ENCODE results near the gene ECI2.
"Not testable (repeated sequence)": the region's sequence is repeated elsewhere in the genome, so short reads cannot be mapped to it uniquely, and the experiment has no call there.

The ECI2 gene

DNA sequence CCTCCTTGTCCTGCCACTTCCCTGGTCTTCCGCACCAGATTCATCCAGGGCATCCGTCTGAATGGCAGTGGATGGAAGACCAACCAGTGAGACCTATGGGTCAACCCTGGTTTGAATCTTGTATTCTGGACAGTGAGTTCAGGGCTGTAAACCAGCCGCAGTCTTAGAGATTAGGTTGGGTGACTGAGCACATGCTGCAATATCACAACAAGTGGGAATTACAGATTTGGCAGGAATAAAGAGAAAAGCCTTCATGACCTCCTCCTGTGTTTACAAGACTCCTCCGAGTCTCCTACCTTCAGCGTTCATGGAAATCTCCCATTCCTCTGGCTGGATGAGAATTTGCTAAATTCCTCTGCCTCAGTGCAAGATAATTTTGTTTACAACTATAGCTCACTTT is 9.9 kb downstream of the ECI2 start:
- H3K36me3 ChIP-seq (ENCODE audit: control insufficient read depth, insufficient read depth, low read length): peaks cover 88% of the 10 kb centered on the region
- no peak overlapping the region for H3K27ac ChIP-seq (ENCODE audit: low read depth, low read length)
- no peaks in the 10 kb centered on the region for H3K4me1 ChIP-seq (ENCODE audit: control insufficient read depth, insufficient read depth, low read length)
- no peak overlapping the region for H3K4me3 ChIP-seq (ENCODE audit: low read depth, low read length)
- no peak overlapping the region for H3K9ac ChIP-seq (ENCODE audit: low read depth, low read length)
- peaks cover 3% of the 10 kb centered on the region; the same call in 1 of the 2 replicates for H3K9me3 ChIP-seq (ENCODE audit: control insufficient read depth, insufficient read depth, low read length)
- no peaks in the 10 kb centered on the region for H3K27me3 ChIP-seq (ENCODE audit: control insufficient read depth, insufficient read depth, low read length)

GRCh38 chr6:4124351-4124750 is 11.0 kb downstream of the ECI2 start:
- H3K9ac ChIP-seq (ENCODE audit: low read depth, low read length): no peak overlapping the region
- H3K9me3 ChIP-seq (ENCODE audit: control insufficient read depth, insufficient read depth, low read length): peaks cover 3% of the 10 kb centered on the region; the same call in 1 of the 2 replicates
- peaks cover 83% of the 10 kb centered on the region for H3K36me3 ChIP-seq (ENCODE audit: control insufficient read depth, insufficient read depth, low read length)
- H3K27me3 ChIP-seq (ENCODE audit: control insufficient read depth, insufficient read depth, low read length): no peaks in the 10 kb centered on the region
- no peaks in the 10 kb centered on the region for H3K4me1 ChIP-seq (ENCODE audit: control insufficient read depth, insufficient read depth, low read length)
- H3K4me3 ChIP-seq (ENCODE audit: low read depth, low read length): no peak overlapping the region
- H3K27ac ChIP-seq (ENCODE audit: low read depth, low read length): no peak overlapping the region

DNA sequence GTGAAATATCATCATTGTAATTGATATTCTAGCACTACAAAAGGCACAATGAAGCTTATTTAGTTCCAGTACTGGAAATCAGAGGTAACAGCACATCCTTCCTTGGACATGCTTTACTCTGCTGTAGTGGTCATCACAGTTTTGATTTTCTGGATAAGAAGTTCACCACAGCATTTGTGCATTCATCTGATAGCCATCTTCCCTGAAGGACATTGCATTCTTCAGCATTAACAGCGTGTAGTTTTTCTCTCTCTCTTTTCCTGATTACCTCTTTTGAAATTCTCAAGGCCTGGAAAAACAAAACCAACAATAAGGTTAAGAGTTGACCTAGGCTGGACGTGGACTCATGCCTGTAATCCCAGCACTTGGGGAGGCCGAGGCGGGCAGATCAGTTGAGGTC is 19.6 kb downstream of the ECI2 start:
- no peaks in the 10 kb centered on the region for H3K27me3 ChIP-seq (ENCODE audit: control insufficient read depth, insufficient read depth, low read length)
- H3K4me1 ChIP-seq (ENCODE audit: control insufficient read depth, insufficient read depth, low read length): no peaks in the 10 kb centered on the region
- no peak overlapping the region for H3K4me3 ChIP-seq (ENCODE audit: low read depth, low read length)
- H3K9me3 ChIP-seq (ENCODE audit: control insufficient read depth, insufficient read depth, low read length): no peaks in the 10 kb centered on the region
- H3K27ac ChIP-seq (ENCODE audit: low read depth, low read length): no peak overlapping the region
- H3K9ac ChIP-seq (ENCODE audit: low read depth, low read length): no peak overlapping the region
- peaks cover 46% of the 10 kb centered on the region for H3K36me3 ChIP-seq (ENCODE audit: control insufficient read depth, insufficient read depth, low read length)

DNA sequence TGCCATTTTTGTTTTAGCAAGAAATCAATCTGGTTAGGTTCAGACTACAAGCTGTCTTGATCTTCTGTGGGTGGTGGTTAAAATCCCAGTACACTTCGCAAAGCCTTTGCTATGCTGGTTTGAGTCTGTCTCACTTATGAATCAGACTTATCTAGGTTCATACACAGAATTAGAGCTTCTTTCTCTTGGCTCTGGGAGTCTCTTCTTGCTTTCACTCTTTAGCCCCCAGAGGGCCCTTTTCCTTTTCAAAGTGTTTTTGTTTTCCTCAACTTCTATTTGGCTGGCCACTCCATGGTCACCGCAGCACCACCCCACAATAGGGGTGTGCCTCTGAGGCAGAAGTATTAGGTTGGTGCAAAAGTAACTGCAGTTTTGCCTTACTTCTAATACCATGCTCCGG is 21.3 kb downstream of the ECI2 start:
- H3K9me3 ChIP-seq (ENCODE audit: control insufficient read depth, insufficient read depth, low read length): no peaks in the 10 kb centered on the region
- H3K9ac ChIP-seq (ENCODE audit: low read depth, low read length): no peak overlapping the region
- H3K4me3 ChIP-seq (ENCODE audit: low read depth, low read length): no peak overlapping the region
- no peaks in the 10 kb centered on the region for H3K4me1 ChIP-seq (ENCODE audit: control insufficient read depth, insufficient read depth, low read length)
- no peaks in the 10 kb centered on the region for H3K27me3 ChIP-seq (ENCODE audit: control insufficient read depth, insufficient read depth, low read length)
- H3K27ac ChIP-seq (ENCODE audit: low read depth, low read length): no peak overlapping the region
- peaks cover 36% of the 10 kb centered on the region for H3K36me3 ChIP-seq (ENCODE audit: control insufficient read depth, insufficient read depth, low read length)

DNA sequence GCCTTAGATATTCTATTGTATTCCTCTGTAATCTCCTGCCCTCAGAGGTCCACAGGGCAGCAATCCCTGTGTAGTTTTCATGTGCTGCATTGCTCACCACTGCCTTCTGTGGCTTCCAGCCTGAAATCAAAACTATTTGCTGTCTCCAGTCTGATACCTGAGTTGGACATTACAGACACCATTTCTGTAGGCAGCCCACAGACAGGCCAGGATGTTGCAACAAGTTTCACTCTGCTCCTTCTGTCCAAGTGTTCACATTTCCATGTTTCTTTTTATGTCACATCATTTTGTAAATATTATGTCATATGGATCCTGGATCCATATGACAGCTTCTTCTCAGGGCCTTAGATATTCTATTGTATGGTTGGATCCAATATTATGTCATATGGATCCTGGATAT is 21.7 kb downstream of the ECI2 start:
- Histone ChIP-seq H3K9me3 (ENCODE audit: control insufficient read depth, insufficient read depth, low read length) (no peaks in the 10 kb centered on the region), H3K4me1 (ENCODE audit: control insufficient read depth, insufficient read depth, low read length) (no peaks in the 10 kb centered on the region), H3K27me3 (ENCODE audit: control insufficient read depth, insufficient read depth, low read length) (no peaks in the 10 kb centered on the region), H3K9ac (ENCODE audit: low read depth, low read length) (no peak overlapping the region), H3K36me3 (ENCODE audit: control insufficient read depth, insufficient read depth, low read length) (peaks cover 31% of the 10 kb centered on the region), H3K4me3 (ENCODE audit: low read depth, low read length) (no peak overlapping the region), H3K27ac (ENCODE audit: low read depth, low read length) (no peak overlapping the region)

DNA sequence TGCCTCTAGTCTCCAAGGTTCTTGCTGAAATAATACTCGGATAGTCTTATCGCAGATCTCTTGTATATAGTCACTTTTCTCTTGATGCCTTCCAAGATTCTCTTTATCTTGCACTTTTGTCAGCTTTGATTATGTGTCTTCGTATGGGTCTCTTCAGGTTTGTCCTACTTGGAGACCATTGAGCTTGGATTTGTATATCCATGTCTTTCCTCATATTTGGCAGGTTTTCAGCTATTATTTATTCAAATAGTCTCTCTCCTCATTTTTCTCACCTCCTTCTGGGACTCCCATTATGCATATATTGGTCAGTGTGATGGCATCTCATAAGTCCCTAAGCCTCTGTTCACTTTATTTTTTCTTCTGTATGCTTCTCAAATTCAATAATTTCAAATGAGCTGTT is 23.0 kb downstream of the ECI2 start:
- Histone ChIP-seq H3K9me3 (ENCODE audit: control insufficient read depth, insufficient read depth, low read length) (no peaks in the 10 kb centered on the region), H3K27me3 (ENCODE audit: control insufficient read depth, insufficient read depth, low read length) (no peaks in the 10 kb centered on the region), H3K27ac (ENCODE audit: low read depth, low read length) (no peak overlapping the region), H3K4me3 (ENCODE audit: low read depth, low read length) (no peak overlapping the region), H3K4me1 (ENCODE audit: control insufficient read depth, insufficient read depth, low read length) (no peaks in the 10 kb centered on the region), H3K36me3 (ENCODE audit: control insufficient read depth, insufficient read depth, low read length) (peaks cover 22% of the 10 kb centered on the region), H3K9ac (ENCODE audit: low read depth, low read length) (no peak overlapping the region)

- not testable (repeated sequence) for H3K36me3 ChIP-seq (ENCODE audit: control insufficient read depth, insufficient read depth, low read length); H3K27ac ChIP-seq (ENCODE audit: low read depth, low read length); H3K9me3 ChIP-seq (ENCODE audit: control insufficient read depth, insufficient read depth, low read length); H3K27me3 ChIP-seq (ENCODE audit: control insufficient read depth, insufficient read depth, low read length); H3K4me1 ChIP-seq (ENCODE audit: control insufficient read depth, insufficient read depth, low read length); H3K4me3 ChIP-seq (ENCODE audit: low read depth, low read length); H3K9ac ChIP-seq (ENCODE audit: low read depth, low read length)
Observed at GRCh38 chr6:4109363-4109815, 26.0 kb downstream of the ECI2 start.

- no peak overlapping the region for H3K27ac ChIP-seq (ENCODE audit: low read depth, low read length)
- H3K4me1 ChIP-seq (ENCODE audit: control insufficient read depth, insufficient read depth, low read length): no peaks in the 10 kb centered on the region
- no peak overlapping the region for H3K9ac ChIP-seq (ENCODE audit: low read depth, low read length)
- H3K36me3 ChIP-seq (ENCODE audit: control insufficient read depth, insufficient read depth, low read length): no peaks in the 10 kb centered on the region
- no peaks in the 10 kb centered on the region for H3K27me3 ChIP-seq (ENCODE audit: control insufficient read depth, insufficient read depth, low read length)
- no peak overlapping the region for H3K4me3 ChIP-seq (ENCODE audit: low read depth, low read length)
- H3K9me3 ChIP-seq (ENCODE audit: control insufficient read depth, insufficient read depth, low read length): no peaks in the 10 kb centered on the region
Observed at GRCh38 chr6:4108561-4109093, 26.7 kb downstream of the ECI2 start.

GRCh38 chr6:4107873-4108272 is 27.5 kb downstream of the ECI2 start:
- Histone ChIP-seq H3K27me3 (ENCODE audit: control insufficient read depth, insufficient read depth, low read length) (no peaks in the 10 kb centered on the region), H3K9ac (ENCODE audit: low read depth, low read length) (no peak overlapping the region), H3K4me3 (ENCODE audit: low read depth, low read length) (no peak overlapping the region), H3K36me3 (ENCODE audit: control insufficient read depth, insufficient read depth, low read length) (no peaks in the 10 kb centered on the region), H3K9me3 (ENCODE audit: control insufficient read depth, insufficient read depth, low read length) (no peaks in the 10 kb centered on the region), H3K4me1 (ENCODE audit: control insufficient read depth, insufficient read depth, low read length) (no peaks in the 10 kb centered on the region), H3K27ac (ENCODE audit: low read depth, low read length) (no peak overlapping the region)

DNA sequence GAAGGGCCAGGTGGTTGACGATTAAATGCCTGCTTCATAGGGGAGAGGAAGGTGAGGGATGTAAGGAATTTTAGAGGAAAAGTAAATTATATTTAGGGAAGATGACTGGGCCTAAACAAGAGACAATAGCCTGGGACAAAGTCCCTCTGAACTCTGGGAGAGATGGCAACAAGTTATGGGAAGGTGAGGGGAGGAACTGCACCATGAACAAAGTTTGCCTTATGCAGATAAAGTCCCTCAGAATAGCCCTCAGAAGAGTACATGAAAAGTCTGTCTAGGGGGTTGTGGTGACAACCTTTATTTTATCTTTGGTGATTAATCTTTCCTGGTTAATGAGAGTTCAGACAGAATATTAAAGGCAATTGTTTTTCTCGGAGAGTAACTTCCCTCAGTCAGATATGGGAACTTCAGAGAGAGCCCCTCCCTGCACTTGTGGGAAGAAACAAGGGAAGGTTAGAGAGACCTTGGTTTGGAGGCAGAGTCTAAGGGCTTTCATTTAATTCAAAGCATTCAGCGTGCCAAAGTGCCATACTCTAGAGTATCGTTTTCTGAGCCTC is 29.3 kb downstream of the ECI2 start:
- Histone ChIP-seq H3K9ac (ENCODE audit: low read depth, low read length) (no peak overlapping the region), H3K36me3 (ENCODE audit: control insufficient read depth, insufficient read depth, low read length) (no peaks in the 10 kb centered on the region), H3K27me3 (ENCODE audit: control insufficient read depth, insufficient read depth, low read length) (no peaks in the 10 kb centered on the region), H3K4me1 (ENCODE audit: control insufficient read depth, insufficient read depth, low read length) (no peaks in the 10 kb centered on the region), H3K4me3 (ENCODE audit: low read depth, low read length) (no peak overlapping the region), H3K27ac (ENCODE audit: low read depth, low read length) (no peak overlapping the region), H3K9me3 (ENCODE audit: control insufficient read depth, insufficient read depth, low read length) (no peaks in the 10 kb centered on the region)

DNA sequence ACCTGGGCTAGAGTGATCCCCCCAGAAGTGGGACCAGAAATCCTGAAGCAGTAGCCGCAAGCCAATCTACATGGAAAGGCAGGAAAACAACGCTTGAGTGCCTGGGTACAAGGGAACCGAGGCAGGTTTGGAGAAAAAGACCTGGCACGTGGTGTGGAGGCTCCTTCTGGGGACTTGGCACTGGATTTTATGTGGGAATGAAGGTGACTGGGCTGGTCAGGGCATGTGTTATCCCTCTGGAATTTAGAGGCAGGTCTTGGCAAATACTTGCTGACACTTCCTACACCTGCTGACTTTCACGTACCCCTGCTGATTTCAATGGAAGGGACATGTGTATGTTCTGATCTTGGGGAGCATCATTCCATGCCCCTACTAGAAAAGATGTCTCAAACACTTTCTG is 31.4 kb downstream of the ECI2 start:
- H3K9me3 ChIP-seq (ENCODE audit: control insufficient read depth, insufficient read depth, low read length): no peaks in the 10 kb centered on the region
- no peak overlapping the region for H3K9ac ChIP-seq (ENCODE audit: low read depth, low read length)
- H3K27ac ChIP-seq (ENCODE audit: low read depth, low read length): no peak overlapping the region
- H3K27me3 ChIP-seq (ENCODE audit: control insufficient read depth, insufficient read depth, low read length): no peaks in the 10 kb centered on the region
- H3K4me1 ChIP-seq (ENCODE audit: control insufficient read depth, insufficient read depth, low read length): no peaks in the 10 kb centered on the region
- H3K4me3 ChIP-seq (ENCODE audit: low read depth, low read length): no peak overlapping the region
- no peaks in the 10 kb centered on the region for H3K36me3 ChIP-seq (ENCODE audit: control insufficient read depth, insufficient read depth, low read length)

Measured in HUES48 (cell line).